Heart left ventricle (tissue), 16 donors: ENCODE results near the gene PRKN. TPM values are rescaled to one million over a fixed set of nuclear protein-coding genes. Genes with fewer than 3 reads are reported as not detected.

Experiments used
- ATAC-seq, 4 donors: fragments of 200-7000 bp; cut with Tn5 transposase; one replicate each; pipeline ENCODE4 v1.9.1; 2020 to 2022; ENCODE audit warnings: moderate library complexity in 4 of 4, mild to moderate bottlenecking in 3 of 4, moderate number of reproducible peaks in 1 of 4
- DNase-seq, 5 donors: peaks; one replicate each; pipeline ENCODE4 v3.0.0-alpha.2; 2020
- H3K27ac ChIP-seq, 12 donors: fragments of 200-600 bp; sonication (generic) in 4 of 12; one replicate each; pipeline versions ENCODE4 v1.5.0 to v1.8.0; 2016 to 2022; ENCODE audit warnings: mild to moderate bottlenecking in 2 of 12
- H3K27me3 ChIP-seq, 9 donors: fragments of 200-600 bp; sonication (generic) in 2 of 9; one replicate each; pipeline versions ENCODE4 v1.5.1 to v1.8.0; 2016 to 2022; ENCODE audit warnings: mild to moderate bottlenecking in 3 of 9
- H3K36me3 ChIP-seq, 9 donors: fragments of 200-600 bp; sonication (generic) in 2 of 9; one replicate each; pipeline versions ENCODE4 v1.5.0 to v1.8.0; 2018 to 2022; ENCODE audit warnings: mild to moderate bottlenecking in 2 of 9
- H3K4me1 ChIP-seq, 12 donors: fragments of 200-600 bp; sonication (generic) in 4 of 12; one replicate each; pipeline versions ENCODE4 v1.5.0 to v1.8.0; 2016 to 2022; ENCODE audit warnings: mild to moderate bottlenecking in 3 of 12
- H3K4me3 ChIP-seq, 12 donors: fragments of 200-600 bp; sonication (generic) in 4 of 12; one replicate each; pipeline versions ENCODE4 v1.5.0 to v1.8.0; 2017 to 2022; ENCODE audit warnings: mild to moderate bottlenecking in 9 of 12, moderate library complexity in 4 of 12
- H3K9me3 ChIP-seq, 12 donors: fragments of 200-600 bp; sonication (generic) in 4 of 12; one replicate each; pipeline versions ENCODE4 v1.5.0 to v1.8.0; 2016 to 2022; ENCODE audit warnings: mild to moderate bottlenecking in 1 of 12
- POLR2A ChIP-seq, 2 donors: fragments of 450-650 bp; IDR thresholded peaks; one replicate each; pipeline ENCODE4 v1.6.1; 2017; ENCODE audit warnings: antibody characterized with exemption in 2 of 2, mild to moderate bottlenecking in 2 of 2, moderate library complexity in 2 of 2
- WGBS, 4 donors: extraction: QIAGEN DNeasy Blood & Tissue Kit in 2 of 4; methylation state at CpG; one replicate each; pipeline versions ENCODE4 v1.1.5 to v1.1.7; 2013 to 2018; 5-methylcytosine and 5-hydroxymethylcytosine counted together
- intact Hi-C, 10 donors: fragments of 100-400 bp; cut with DNase I; formaldehyde crosslinking; loops; one replicate each; pipeline versions ENCODE4 v1.11.1 to v1.14.2; 2022
- polyA plus RNA-seq, 2 donors: library from polyadenylated mRNA; stranded (reverse); fragments of 200-250 nt; gene quantifications; one replicate each; pipeline ENCODE4 v1.2.3, GENCODE V29; 2013
- total RNA-seq, 9 donors: library from RNA; depleted of rRNA in 2 of 9; stranded (reverse); fragments of >200 nt in 2 of 9; fragmentation: NEBNext Ultra II Directional in 3 of 9; extraction: Animal tissue kit (Norgen Biotek cat#: 25700) in 3 of 9; gene quantifications; one replicate each; pipeline versions ENCODE4 v1.1.0 to v1.2.4, GENCODE V29; 2016 to 2023
- TF ChIP-seq, protein P1 (sequence below), 12 donors: fragments of 200-600 bp; sonication (generic) in 4 of 12; IDR thresholded peaks; one replicate each; pipeline versions ENCODE4 v1.5.0 to v1.8.0; 2018 to 2022; ENCODE audit warnings: antibody characterized with exemption in 12 of 12, mild to moderate bottlenecking in 5 of 12
- donor health status: ischemic (EF 13 %, LVEDD 7.1; RV severe dilation, severe dysfunction).
- donor health status: healthy with polysubstance abuse.
- donor health status: DM: no; HTN: yes; CAD: no.
- donor health status: DM: no; HTN: no; CAD: no.
- donor health status: ischemic (EF 25% LVEDD 6.9; RV normal size, moderate dysfunction).
- donor health status: ischemic (EF 25% LVEDD 5.7; RV mildly dilated, moderate dysfunction).
- donor health status: healthy.
- donor health status: DM: yes; HTN: yes; CAD: no.
- donor health status: ischemic (EF 35%, LVEDD 5.7; RV mildly dilated, moderate dysfunction).
- donor health status: nonischemic (EF 11% LVEDD 7.7; RV severe dilation, severe dysfunction).
- donor health status: DM: yes; HTN: yes; CAD: no.
- donor health status: PGD.
- donor health status: ischemic (EF 29% LVEDD 5.4; RV normal size, mild dysfunction).
- donor health status: nonischemic (EF 23%, LVEDD 6.1; RV moderate dilation, normal function).

The PRKN gene
- total and polyA plus RNA-seq, 11 donors: 3.4 to 32.5 (median 21.2) TPM

DNA sequence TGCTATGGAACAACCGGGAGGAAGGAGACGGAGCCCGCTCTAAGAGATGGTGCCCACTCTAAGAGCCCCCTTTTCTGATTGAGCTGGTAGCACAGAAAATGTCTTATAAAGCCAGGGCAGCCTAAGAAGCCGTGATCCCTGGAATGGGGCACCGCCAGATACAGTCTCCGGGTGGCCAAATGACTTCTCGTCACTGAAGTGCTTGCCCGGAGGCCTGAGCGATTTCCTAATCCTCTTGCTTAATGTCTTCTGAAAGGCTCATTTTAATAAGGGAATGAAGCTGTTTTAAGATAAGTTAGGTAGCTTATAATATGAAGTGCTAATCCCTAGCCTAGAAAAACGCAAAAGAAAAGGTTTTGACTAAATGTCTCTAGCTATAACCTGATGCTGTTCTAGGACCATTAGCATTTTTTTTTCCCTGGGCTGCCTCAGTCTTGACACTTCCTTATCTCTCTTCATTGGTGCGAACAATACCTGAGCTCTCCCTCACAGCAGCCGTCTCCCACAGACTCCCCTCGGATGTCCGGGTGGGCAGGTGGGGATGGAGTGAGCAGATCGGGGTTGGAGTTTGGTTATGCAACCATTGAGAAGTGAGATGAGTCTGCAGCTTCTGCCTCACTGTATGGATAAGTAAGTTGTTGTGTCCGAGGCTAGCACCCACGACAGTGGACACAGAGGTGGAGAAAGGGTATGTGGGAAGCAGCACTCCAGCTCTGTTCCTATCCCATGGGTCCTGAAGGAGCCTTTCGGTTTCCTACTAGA, 894.3 kb downstream of the PRKN start:
- Histone ChIP-seq H3K27me3 (no peaks in the 10 kb centered on the region), H3K9me3 (no peaks in the 10 kb centered on the region), H3K4me1 (no peaks in the 10 kb centered on the region), H3K36me3 (no peaks in the 10 kb centered on the region), H3K27ac (no peak overlapping the region), H3K4me3 (no peak overlapping the region)
- WGBS, 4 donors: 82 to 89% (median 85%) methylated on average over 18 of the region's 18 CpGs
- intact Hi-C loops: no loop called here
- no peak for DNase-seq
- ATAC-seq: no peak
- TF ChIP-seq POLR2A (IDR thresholded peaks at IDR 0.05): no peak
- TF ChIP-seq, protein P1, sequence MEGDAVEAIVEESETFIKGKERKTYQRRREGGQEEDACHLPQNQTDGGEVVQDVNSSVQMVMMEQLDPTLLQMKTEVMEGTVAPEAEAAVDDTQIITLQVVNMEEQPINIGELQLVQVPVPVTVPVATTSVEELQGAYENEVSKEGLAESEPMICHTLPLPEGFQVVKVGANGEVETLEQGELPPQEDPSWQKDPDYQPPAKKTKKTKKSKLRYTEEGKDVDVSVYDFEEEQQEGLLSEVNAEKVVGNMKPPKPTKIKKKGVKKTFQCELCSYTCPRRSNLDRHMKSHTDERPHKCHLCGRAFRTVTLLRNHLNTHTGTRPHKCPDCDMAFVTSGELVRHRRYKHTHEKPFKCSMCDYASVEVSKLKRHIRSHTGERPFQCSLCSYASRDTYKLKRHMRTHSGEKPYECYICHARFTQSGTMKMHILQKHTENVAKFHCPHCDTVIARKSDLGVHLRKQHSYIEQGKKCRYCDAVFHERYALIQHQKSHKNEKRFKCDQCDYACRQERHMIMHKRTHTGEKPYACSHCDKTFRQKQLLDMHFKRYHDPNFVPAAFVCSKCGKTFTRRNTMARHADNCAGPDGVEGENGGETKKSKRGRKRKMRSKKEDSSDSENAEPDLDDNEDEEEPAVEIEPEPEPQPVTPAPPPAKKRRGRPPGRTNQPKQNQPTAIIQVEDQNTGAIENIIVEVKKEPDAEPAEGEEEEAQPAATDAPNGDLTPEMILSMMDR (IDR thresholded peaks at IDR 0.05): no peak

DNA sequence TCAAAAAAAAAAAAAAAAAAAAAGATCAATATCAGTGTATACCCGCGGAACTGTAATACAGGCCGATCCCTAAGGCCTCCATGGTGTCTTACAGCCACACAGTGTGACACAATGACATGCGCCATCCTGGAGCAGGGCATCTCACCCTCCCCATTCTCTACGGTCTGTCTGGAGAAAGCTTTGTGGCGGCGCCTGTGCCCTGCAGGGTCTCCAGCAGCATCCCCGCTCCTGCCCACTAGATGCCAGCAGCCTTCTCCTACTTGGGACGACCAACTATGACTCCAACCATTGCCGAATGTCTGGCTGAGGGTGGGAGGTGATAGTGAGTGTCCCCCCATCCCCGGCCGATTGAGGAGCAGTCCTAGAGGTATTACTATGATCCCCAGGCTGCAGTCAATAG, 894.9 kb downstream of the PRKN start:
- no peaks in the 10 kb centered on the region for H3K36me3 ChIP-seq
- no peaks in the 10 kb centered on the region for H3K4me1 ChIP-seq
- ATAC-seq (no peak), DNase-seq (no peak)
- TF ChIP-seq, protein P1 (IDR thresholded peaks at IDR 0.05): no peak
- no peak for TF ChIP-seq POLR2A (IDR thresholded peaks at IDR 0.05)
- intact Hi-C loops: no loop called here
- H3K4me3 ChIP-seq: no peak overlapping the region
- H3K27me3 ChIP-seq: no peaks in the 10 kb centered on the region
- H3K27ac ChIP-seq: no peak overlapping the region
- H3K9me3 ChIP-seq: no peaks in the 10 kb centered on the region
- WGBS, 4 donors: 90 to 94% (median 91%) methylated on average over 10 to 12 of the region's 12 CpGs

DNA sequence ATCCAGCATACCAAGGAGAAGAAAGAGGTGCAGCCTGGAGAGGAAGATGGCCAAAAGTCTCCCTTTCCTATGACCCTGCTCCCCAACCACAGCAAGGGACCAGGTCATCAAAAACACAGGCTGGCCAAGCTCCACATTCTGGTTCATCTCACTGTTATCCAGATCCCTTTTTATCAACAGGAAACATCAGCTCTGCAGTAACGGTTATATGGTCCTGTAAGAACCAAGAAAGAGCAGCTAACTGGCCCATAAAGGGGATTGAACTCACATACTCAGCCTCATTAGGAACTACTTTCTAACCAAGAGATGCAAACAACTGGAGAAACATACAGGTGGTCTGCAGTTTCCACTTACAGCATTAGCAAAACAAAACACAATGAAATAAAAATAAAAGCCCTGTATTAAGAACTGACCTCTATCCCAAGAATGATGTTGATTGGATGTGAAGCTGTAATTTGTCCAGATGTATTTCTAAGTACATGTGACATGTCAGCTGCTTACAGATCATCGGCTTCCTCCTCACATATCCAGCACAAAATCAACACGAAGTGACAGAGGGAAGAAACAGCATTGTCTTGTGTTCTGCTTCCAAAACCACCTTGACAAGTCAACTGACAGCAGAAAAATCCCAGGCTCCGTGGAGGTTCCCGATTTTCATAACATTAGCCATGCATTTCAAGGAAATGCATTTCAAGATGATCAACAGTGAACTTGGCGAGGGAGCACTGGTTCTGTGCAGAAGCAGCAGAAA, 896.5 kb downstream of the PRKN start:
- Histone ChIP-seq H3K4me3 (no peak overlapping the region), H3K9me3 (no peaks in the 10 kb centered on the region), H3K36me3 (no peaks in the 10 kb centered on the region), H3K27ac (no peak overlapping the region), H3K4me1 (no peaks in the 10 kb centered on the region), H3K27me3 (no peaks in the 10 kb centered on the region)
- DNase-seq (no peak), ATAC-seq (no peak)
- TF ChIP-seq POLR2A (IDR thresholded peaks at IDR 0.05): no peak
- TF ChIP-seq, protein P1 (IDR thresholded peaks at IDR 0.05): no peak
- WGBS, 4 donors: 53 to 74% (median 65%) methylated on average over 6 of the region's 6 CpGs
- intact Hi-C loops: no loop called here

DNA sequence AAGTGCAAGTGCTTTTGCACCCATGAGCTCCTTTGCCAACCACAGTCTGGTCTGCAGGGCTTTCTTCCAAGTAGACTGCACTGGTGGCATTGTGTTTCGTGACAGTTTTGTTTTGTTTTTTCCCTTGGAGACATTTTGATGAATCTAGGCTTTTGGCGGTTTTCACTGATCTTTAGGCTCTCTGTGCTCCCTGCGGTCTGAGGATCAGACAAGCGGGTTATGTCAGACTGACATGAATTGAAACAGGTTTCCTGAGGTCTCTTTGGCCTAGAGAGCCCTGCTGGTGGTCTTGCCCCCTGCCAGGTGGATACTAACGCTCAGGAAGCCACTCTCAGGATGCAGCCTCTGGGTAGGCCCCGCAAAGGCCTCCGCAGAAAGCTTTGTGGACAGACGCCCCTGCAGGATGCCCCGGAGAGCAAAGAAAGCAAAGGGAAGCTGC, 898.3 kb downstream of the PRKN start:
- Histone ChIP-seq H3K27ac (no peak overlapping the region), H3K36me3 (no peaks in the 10 kb centered on the region), H3K4me1 (no peaks in the 10 kb centered on the region), H3K4me3 (no peak overlapping the region), H3K9me3 (no peaks in the 10 kb centered on the region), H3K27me3 (no peaks in the 10 kb centered on the region)
- ATAC-seq (no peak), DNase-seq (no peak)
- TF ChIP-seq, protein P1 (IDR thresholded peaks at IDR 0.05): no peak
- no peak for TF ChIP-seq POLR2A (IDR thresholded peaks at IDR 0.05)
- intact Hi-C loops: no loop called here
- 81 to 95% (median 88%) methylated on average over 9 of the region's 9 CpGs for WGBS, 4 donors
